Naive B cell (primary cell): ENCODE data around the gene EIPR1. TPM values are rescaled to one million over a fixed set of nuclear protein-coding genes. Genes with fewer than 3 reads are reported as not detected.
A peak's percentile ranks its signal among the peaks of the same experiment; 100 is the strongest.

Source experiments
- ATAC-seq, 2 donors: fragments of 150-1000 bp; cut with Tn5 transposase; 2 replicates each; pipeline ENCODE4 v1.10.0; 2021; ENCODE audit warnings: low read depth in 2 of 2, mild to moderate bottlenecking in 2 of 2, moderate library complexity in 2 of 2
- DNase-seq: peaks from one replicate; pipeline ENCODE4 v3.0.0; 2022
- H3K27ac Mint-ChIP-seq, 6 donors: one replicate each; pipeline ENCODE4 v1.8.0; 2020 to 2022; ENCODE audit warnings: mild to moderate bottlenecking in 6 of 6, mixed read lengths in 6 of 6, moderate library complexity in 5 of 6, inconsistent platforms in 2 of 6
- H3K27me3 Mint-ChIP-seq, 3 donors: one replicate each; pipeline ENCODE4 v1.8.0; 2021 to 2022; ENCODE audit warnings: mixed read lengths in 3 of 3, mild to moderate bottlenecking in 1 of 3
- H3K36me3 Mint-ChIP-seq, 2 donors: one replicate each; pipeline ENCODE4 v1.8.0; 2020 to 2022; ENCODE audit warnings: mixed read lengths in 2 of 2, inconsistent platforms in 1 of 2, mild to moderate bottlenecking in 1 of 2
- H3K4me1 Mint-ChIP-seq, 3 donors: one replicate each; pipeline ENCODE4 v1.8.0; 2020 to 2022; ENCODE audit warnings: mixed read lengths in 3 of 3, inconsistent platforms in 1 of 3, mild to moderate bottlenecking in 1 of 3, moderate library complexity in 1 of 3
- H3K4me3 Mint-ChIP-seq, 8 donors: one replicate each; pipeline ENCODE4 v1.8.0; 2020 to 2022; ENCODE audit warnings: mild to moderate bottlenecking in 8 of 8, mixed read lengths in 8 of 8, moderate library complexity in 8 of 8, inconsistent platforms in 2 of 8
- H3K9me3 Mint-ChIP-seq, 7 donors: one replicate each; pipeline ENCODE4 v1.8.0; 2020 to 2022; ENCODE audit warnings: mixed read lengths in 7 of 7, mild to moderate bottlenecking in 5 of 7, inconsistent platforms in 2 of 7, moderate library complexity in 1 of 7
- polyA plus RNA-seq, 6 donors: library from polyadenylated mRNA; unstranded; fragments of 300-500 nt; fragmentation: Illumina TruSeq; gene quantifications; one replicate each; pipeline ENCODE4 v1.2.3, GENCODE V29; 2021; ENCODE audit warnings: low read depth in 6 of 6

Gene EIPR1
- polyA plus RNA-seq, 6 donors from 2014 or later, result 35.7 to 53.9 (median 40.9) TPM

DNA sequence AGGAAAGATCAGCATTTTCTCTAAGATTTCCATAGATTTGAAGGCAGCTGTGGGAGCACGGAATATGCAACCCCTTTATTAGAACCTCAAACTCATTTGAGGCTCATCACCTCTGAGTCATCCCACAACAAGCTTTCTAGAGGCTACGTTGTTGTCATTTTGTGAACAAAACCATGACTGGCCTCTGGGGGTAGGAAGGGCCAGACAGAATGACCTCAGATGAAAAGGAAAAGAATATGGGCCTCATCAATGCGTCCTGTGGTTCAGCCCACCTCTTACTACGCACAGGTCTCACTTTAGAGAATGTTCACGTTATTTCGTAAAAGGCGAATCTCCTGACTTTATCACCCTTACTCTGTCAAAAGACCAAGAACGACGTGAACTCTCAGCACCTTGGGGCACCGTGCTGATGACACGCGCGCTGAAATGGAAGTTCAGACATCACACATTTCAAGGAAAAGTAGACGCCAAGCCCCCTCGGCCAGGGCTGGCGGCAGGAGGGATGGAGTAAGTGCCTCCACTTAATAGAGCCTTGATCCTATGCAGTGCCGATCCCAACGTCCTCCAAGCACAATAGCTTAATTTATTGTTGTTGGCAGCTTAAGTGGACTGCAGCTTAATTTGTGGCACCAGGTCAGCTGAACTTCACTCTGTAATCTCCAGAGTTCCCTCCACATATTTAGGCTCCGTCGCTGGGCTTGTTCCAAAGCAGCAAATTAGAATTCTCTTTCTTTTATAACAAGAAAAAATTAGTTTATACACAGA, 208.3 kb downstream of the EIPR1 start:
- Mint-ChIP-seq H3K27ac (no peak overlapping the region), H3K27me3 (no peaks in the 10 kb centered on the region), H3K4me1 (peaks cover 0 to 5% (median 0%) of the 10 kb centered on the region in 3 donors), H3K4me3 (no peak overlapping the region), H3K9me3 (peaks cover 0 to 26% (median 13%) of the 10 kb centered on the region in 7 donors), H3K36me3 (peaks cover 41 to 44% of the 10 kb centered on the region in 2 donors)
- DNase-seq (no peak), ATAC-seq (no peak)

DNA sequence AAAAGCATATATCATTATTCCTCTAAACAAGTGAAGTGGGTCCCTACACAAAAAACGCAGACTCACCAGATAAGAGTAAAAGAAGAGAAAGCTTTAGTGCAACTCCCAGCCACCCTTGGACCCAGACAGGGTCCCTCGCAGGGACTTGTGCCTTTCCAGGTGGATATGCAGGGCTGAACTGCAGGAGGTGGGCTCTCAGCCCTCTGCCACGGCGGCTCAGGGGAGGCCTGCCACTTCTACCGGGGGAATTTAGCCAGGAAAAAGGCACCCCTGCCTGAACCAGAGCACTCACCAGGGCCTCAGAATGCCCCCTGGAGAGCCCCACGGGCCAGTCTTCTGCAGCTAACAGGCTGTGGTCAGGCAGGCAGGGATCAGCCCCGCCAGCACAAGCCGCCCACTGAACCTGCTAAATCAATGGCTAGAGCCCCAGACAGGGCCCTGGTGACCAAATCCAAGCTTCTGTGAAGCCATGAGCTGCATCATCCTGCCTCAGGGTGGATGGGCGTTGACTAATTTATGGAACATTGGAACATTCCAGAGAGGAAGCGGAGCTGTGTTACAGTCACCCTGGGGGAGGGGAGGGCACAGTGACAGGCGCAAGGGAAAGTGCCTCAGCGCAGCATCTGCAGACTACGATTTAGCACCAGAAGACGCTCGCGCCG, 209.3 kb downstream of the EIPR1 start:
- DNase-seq (no peak), ATAC-seq (no peak)
- H3K9me3 Mint-ChIP-seq, result peaks cover 6 to 35% (median 23%) of the 10 kb centered on the region in 7 donors
- H3K27ac Mint-ChIP-seq, result no peak overlapping the region
- H3K4me3 Mint-ChIP-seq, result no peak overlapping the region
- H3K27me3 Mint-ChIP-seq, result no peaks in the 10 kb centered on the region
- peaks cover 36 to 52% of the 10 kb centered on the region in 2 donors for H3K36me3 Mint-ChIP-seq
- peaks cover 0 to 5% (median 0%) of the 10 kb centered on the region in 3 donors for H3K4me1 Mint-ChIP-seq

DNA sequence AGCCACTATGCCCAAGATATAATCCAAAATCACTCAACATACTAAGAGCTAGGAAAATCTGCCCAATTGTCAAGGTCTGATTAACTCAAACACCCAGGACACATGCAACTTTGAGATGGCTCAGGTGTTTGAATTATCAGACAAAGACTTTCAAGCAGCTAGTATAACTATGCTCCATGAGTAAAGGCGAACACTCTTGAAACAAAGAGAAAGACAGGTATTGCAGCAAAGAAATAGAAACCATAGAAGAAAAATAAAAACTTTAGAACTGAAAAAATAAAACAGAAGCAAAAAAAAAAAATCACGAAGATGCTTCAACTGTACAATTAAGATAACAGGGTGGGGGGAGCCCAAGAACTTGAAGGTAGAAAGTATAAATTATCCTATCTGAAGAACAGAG, 214.2 kb downstream of the EIPR1 start:
- peak overlapping the region in 2 of 6 donors; percentile 29 to 39 for H3K27ac Mint-ChIP-seq
- no peak for DNase-seq
- peaks cover 8 to 52% (median 41%) of the 10 kb centered on the region in 7 donors for H3K9me3 Mint-ChIP-seq
- H3K36me3 Mint-ChIP-seq, result peaks cover 43 to 61% of the 10 kb centered on the region in 2 donors
- no peak overlapping the region for H3K4me3 Mint-ChIP-seq
- no peaks in the 10 kb centered on the region for H3K27me3 Mint-ChIP-seq
- ATAC-seq, result no peak
- peaks cover 0 to 3% (median 3%) of the 10 kb centered on the region in 3 donors for H3K4me1 Mint-ChIP-seq

DNA sequence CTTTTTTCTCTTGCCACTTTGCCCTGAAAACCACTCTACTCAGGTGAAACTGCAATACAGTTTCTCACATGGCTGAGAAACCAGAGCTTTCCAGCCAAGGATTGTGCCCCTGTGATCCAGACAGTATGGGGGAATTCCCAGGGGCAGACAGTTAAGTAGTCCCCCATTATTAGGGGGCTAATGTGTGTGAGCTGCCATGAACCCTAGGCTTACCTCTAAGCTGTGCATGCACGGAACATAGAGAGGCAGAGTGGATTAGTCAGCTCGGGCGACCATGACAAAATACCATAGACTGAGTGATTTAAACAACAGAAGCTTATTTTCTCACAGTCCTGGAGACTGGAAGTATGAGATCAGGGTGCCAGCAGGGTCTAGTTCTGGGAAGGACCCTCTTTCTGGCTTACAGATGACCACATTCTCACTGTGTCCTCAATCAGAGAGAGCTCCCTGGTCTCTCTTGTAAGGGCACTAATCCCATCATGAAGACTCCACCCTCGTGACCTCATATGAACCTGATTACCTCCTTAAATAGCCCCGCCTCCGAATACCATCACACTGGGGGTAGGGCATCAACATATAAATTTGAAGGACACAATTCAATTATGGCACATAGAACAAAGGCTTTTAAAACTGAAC, 215.1 kb downstream of the EIPR1 start:
- H3K9me3 Mint-ChIP-seq, result peaks cover 8 to 52% (median 41%) of the 10 kb centered on the region in 7 donors
- ATAC-seq (no peak), DNase-seq (no peak)
- peaks cover 39 to 65% of the 10 kb centered on the region in 2 donors for H3K36me3 Mint-ChIP-seq
- H3K27ac Mint-ChIP-seq, result no peak overlapping the region
- H3K4me1 Mint-ChIP-seq, result peaks cover 0 to 6% (median 6%) of the 10 kb centered on the region in 3 donors
- H3K4me3 Mint-ChIP-seq, result no peak overlapping the region
- H3K27me3 Mint-ChIP-seq, result no peaks in the 10 kb centered on the region

DNA sequence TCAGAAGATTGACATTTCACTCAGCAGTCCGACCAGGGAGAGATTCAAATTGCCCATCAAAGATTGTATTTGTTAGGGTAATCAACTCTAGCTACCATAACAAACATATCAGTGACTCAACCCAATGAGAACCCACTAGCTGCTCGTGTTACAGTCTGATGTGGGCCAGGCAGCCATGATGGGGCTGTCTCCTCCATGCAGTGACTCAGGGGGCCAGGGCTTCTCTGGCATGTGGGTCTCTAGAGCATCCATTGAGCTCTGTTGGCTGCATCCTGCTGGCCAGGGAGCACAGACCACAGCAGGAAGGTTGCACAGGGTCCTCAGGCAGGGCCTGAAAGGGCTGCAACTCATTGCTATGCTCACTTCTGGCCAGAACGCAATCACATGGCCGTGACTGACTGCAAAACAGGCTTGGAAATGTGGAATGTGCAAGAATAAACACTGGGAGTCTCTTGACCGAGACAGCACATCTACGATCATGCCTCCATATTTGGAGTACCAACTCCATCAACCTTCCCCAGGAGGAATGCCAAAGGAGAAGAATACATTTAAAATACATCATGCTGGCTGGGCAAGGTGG, 216.8 kb downstream of the EIPR1 start:
- H3K9me3 Mint-ChIP-seq, result peaks cover 8 to 42% (median 38%) of the 10 kb centered on the region in 7 donors
- no peaks in the 10 kb centered on the region for H3K27me3 Mint-ChIP-seq
- DNase-seq (no peak), ATAC-seq (no peak)
- H3K4me3 Mint-ChIP-seq, result no peak overlapping the region
- H3K4me1 Mint-ChIP-seq, result peaks cover 1 to 8% (median 6%) of the 10 kb centered on the region in 3 donors
- H3K27ac Mint-ChIP-seq, result no peak overlapping the region
- peaks cover 41 to 52% of the 10 kb centered on the region in 2 donors for H3K36me3 Mint-ChIP-seq

DNA sequence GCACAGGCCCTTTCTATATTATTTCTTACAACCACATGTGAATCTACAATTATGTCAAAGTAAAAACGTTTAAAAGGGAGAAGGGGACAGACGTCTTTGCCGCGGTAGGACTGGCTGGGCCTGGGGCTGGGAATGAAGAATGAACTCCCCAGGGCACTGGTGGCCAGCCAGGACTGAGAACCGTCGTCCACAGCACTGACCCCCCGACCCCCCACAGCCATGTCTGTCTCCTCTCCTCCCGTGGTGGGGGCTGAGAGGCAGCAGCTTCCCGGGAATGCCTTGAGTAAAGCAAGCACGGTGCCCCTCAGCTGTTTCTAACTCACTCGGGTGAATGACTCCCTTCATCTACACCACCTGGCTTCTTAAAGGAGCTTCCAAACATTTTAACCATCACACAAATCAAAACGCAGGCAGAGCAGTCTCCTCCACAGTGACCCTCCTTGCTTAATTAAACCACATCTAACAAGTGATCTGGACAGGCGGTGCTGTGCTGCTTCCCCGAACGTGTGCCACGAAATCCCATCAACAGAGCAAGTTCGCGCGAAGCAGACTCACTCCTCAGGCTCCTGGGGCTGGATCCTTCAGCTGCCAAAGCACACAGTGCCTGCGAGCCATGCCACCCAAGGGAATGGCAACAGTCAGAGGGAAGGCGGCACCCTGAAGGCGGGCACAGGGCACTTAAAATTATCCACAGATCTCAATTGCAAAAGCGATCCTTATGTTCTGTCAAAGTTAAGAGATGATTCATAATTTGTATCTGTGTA, 217.7 kb downstream of the EIPR1 start:
- peaks cover 8 to 35% (median 32%) of the 10 kb centered on the region in 7 donors for H3K9me3 Mint-ChIP-seq
- peaks cover 38 to 43% of the 10 kb centered on the region in 2 donors for H3K36me3 Mint-ChIP-seq
- peak overlapping the region in 1 of 6 donors; percentile 70 for H3K27ac Mint-ChIP-seq

DNA sequence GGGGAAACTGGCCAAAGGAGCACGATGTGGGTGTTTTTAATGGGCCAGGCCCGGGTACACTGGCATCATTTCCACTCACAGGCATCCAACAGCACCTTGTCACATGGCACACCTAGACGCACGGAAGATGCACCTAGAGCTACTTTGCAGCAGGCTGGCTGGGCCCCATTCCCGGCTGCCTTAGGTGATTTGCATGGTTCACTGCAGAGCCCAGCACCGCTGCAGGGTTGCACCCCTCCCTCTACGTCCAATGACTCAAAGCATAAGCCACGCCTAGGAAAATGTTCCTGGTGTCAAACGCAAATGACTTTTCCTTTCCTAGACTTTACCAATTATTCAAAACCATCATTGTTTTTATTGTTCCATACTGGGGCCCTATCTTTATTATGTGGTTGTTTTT, 222.9 kb downstream of the EIPR1 start:
- DNase-seq, result no peak
- ATAC-seq, result no peak
- Mint-ChIP-seq H3K9me3 (peaks cover 0 to 20% (median 11%) of the 10 kb centered on the region in 7 donors), H3K27me3 (no peaks in the 10 kb centered on the region), H3K4me1 (peaks cover 37 to 47% (median 44%) of the 10 kb centered on the region in 3 donors), H3K27ac (peak overlapping the region in 3 of 6 donors; percentile 0 to 57 (median 34)), H3K36me3 (peaks cover 32 to 43% of the 10 kb centered on the region in 2 donors), H3K4me3 (peak overlapping the region in 1 of 8 donors; percentile 26)

More for the DNA sequence above, 217.7 kb downstream of the EIPR1 start:
- H3K4me3 Mint-ChIP-seq, result peak overlapping the region in 1 of 8 donors; percentile 30
- no peak for DNase-seq
- ATAC-seq, result no peak
- no peaks in the 10 kb centered on the region for H3K27me3 Mint-ChIP-seq
- peaks cover 1 to 16% (median 12%) of the 10 kb centered on the region in 3 donors for H3K4me1 Mint-ChIP-seq

DNA sequence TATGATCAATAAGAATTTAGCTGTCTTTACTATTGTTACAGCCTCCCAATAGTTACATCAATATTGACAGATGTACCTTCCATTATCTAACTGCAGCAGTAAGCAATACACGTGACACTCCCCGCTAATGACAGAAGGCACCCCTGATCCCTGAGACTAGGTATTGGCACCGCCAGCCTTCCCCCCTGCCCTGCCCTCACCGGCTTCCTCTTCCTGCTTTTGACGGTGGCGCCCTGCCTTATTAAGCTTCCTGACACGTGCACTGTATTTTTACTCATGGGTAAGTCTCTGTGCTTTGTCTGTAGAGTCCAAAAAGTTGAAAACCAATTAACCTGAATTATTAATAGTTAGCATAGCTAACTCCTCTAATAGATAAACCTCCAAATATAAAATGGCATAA, 223.5 kb downstream of the EIPR1 start:
- Mint-ChIP-seq H3K4me3 (peak overlapping the region in 5 of 8 donors; percentile 6 to 68 (median 25)), H3K27ac (peak overlapping the region in 2 of 6 donors; percentile 20 to 34), H3K9me3 (peaks cover 0 to 20% (median 11%) of the 10 kb centered on the region in 7 donors), H3K4me1 (peaks cover 38 to 47% (median 44%) of the 10 kb centered on the region in 3 donors), H3K36me3 (peaks cover 32 to 38% of the 10 kb centered on the region in 2 donors), H3K27me3 (no peaks in the 10 kb centered on the region)
- peak; percentile 33 to 51 for ATAC-seq
- DNase-seq, result no peak

DNA sequence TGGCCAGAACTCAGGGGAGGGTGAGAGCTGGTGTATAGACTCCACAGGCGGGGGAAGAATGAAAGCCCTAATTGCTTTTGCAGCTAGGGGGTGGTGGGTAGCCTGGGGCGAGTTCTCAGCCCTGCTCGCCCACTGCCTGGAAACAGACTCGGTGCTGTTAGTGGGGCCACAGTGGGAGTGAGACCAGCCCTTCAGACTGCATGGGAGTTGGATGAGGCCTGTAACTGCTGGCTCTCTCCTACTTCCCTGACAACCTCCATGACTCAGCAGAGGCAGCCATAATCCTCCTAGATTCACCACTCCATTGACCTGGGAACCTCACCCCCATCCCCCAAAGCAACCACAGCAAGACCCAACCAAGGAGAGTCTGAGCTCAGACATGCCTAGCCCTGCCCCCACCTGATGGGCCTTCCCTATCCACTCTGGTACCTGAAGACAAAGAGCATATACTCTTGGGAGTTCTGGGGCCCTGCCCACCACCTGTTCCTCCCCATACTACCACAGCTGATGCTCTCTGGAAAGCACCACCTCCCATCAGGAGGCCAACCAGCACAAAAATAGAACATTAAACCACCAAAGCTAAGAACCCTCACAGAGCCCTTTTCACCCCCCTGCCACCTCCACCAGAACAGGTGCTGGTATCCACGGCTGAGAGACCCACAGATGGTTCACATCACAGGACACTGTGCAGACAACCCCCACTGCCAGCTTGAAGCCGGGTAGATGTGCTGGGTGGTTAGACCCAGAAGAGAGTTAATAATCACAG, 226.3 kb downstream of the EIPR1 start:
- peak overlapping the region in 5 of 6 donors; percentile 59 to 93 (median 92) for H3K27ac Mint-ChIP-seq
- H3K27me3 Mint-ChIP-seq, result no peaks in the 10 kb centered on the region
- DNase-seq (peak; percentile 43), ATAC-seq (peak; percentile 35 to 75)
- peaks cover 25 to 31% of the 10 kb centered on the region in 2 donors for H3K36me3 Mint-ChIP-seq
- H3K9me3 Mint-ChIP-seq, result peaks cover 0 to 20% (median 11%) of the 10 kb centered on the region in 7 donors
- H3K4me1 Mint-ChIP-seq, result peaks cover 49 to 50% (median 50%) of the 10 kb centered on the region in 3 donors
- H3K4me3 Mint-ChIP-seq, result peak overlapping the region in 6 of 8 donors; percentile 5 to 79 (median 56)

DNA sequence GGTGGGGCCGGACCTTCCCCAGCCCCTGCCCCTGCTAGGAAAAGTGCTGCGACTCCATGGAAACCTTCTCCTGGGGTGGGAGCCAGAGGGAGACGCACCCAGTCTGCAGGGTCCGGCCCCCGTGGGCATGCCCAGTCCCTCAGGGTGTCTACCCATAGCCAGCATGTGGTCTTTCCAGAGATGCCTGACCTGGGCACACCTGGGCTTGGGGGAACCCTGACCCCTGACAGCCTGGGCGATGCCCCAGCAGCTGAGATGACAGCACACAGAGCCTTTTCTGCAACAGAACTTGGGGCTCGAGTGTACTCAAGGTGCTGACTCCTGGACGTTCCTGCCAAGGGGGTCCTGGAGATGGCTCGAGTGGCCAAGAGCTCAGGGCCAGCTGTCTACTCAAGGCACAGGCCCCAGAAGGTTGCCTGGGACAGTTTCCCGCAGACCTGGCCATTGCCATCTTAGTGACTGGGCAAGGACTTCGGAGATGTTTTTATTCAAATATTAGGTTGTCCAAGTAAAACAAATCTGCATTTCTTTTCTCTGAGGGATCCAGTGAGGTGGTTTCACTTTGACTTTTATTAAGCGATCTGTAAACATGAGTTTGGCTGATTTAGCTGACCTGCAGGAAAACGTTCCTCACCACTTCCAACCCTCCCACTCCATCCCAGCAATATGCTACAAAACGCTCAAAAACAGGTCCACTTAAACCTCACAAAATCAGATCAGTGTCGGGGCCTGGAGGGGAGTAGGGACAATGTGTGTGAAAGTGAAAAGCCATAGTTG, 228.0 kb downstream of the EIPR1 start:
- no peaks in the 10 kb centered on the region for H3K27me3 Mint-ChIP-seq
- peak overlapping the region in 2 of 8 donors; percentile 7 to 12 for H3K4me3 Mint-ChIP-seq
- peak overlapping the region in 2 of 6 donors; percentile 9 to 72 for H3K27ac Mint-ChIP-seq
- peaks cover 17 to 31% of the 10 kb centered on the region in 2 donors for H3K36me3 Mint-ChIP-seq
- ATAC-seq, result no peak
- DNase-seq, result no peak
- H3K9me3 Mint-ChIP-seq, result peaks cover 0 to 17% (median 11%) of the 10 kb centered on the region in 7 donors
- peaks cover 46 to 50% (median 49%) of the 10 kb centered on the region in 3 donors for H3K4me1 Mint-ChIP-seq

DNA sequence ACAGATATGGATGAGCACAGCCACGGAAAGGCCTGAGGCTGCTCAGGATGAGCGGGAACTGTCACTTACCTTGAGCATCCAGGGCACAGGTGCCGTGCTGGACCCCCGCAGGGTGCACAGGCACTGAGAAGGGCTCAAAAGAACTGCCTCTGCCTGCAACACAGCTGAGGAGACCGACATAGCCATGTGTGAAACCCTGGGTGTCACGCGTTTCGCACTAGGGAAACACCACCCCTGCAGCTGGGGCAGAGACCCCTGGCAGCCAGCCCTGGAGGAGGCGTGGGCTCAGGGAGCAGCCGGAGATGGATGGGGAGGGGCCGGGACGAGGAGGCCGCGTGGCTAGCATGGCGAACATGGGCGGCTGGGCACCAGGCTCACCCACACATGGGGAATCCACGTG, 228.9 kb downstream of the EIPR1 start:
- Mint-ChIP-seq H3K4me1 (peaks cover 39 to 48% (median 47%) of the 10 kb centered on the region in 3 donors), H3K27me3 (no peaks in the 10 kb centered on the region), H3K27ac (peak overlapping the region in 2 of 6 donors; percentile 38 to 72), H3K4me3 (peak overlapping the region in 2 of 8 donors; percentile 24 to 42), H3K36me3 (peaks cover 17 to 23% of the 10 kb centered on the region in 2 donors), H3K9me3 (peaks cover 0 to 17% (median 11%) of the 10 kb centered on the region in 7 donors)
- no peak for DNase-seq
- peak in 1 of 2 donors; percentile 28 for ATAC-seq
